ENCODE data around the gene ASL. TPM values are rescaled to one million over a fixed set of nuclear protein-coding genes. Genes with fewer than 3 reads are reported as not detected.
A peak's percentile ranks its signal among the peaks of the same experiment; 100 is the strongest.
"Not testable (repeated sequence)": the region's sequence is repeated elsewhere in the genome, so short reads cannot be mapped to it uniquely, and the experiment has no call there.

The ASL gene
- 39.4 TPM for total RNA-seq (2013)
- polyA plus RNA-seq (10 to 100 TPM; 29.7 to 51.6 (median 35.9) TPM), polyA minus RNA-seq (30.6 and 37.4 TPM in 2 replicates), total RNA-seq (10.7 to 26.4 (median 14.7) reads per million in 11 experiments)

- Mint-ChIP-seq H3K27me3 (ENCODE audit: low read depth in 3 of 3) (peaks cover 1 to 8% (median 4%) of the 10 kb centered on the region in 3 donors), H3K36me3 (peaks cover 5 to 8% of the 10 kb centered on the region in 2 donors), H3K4me3 (peak within 1 kb of the TSS; percentile 81 to 90), H3K9me3 (no peaks in the 10 kb centered on the region), H3K27ac (peak within 1 kb of the TSS; percentile 69 to 92 (median 86)), H3K4me1 (peaks cover 17% of the 10 kb centered on the region)
- Histone ChIP-seq H3K9ac (ENCODE audit: insufficient read depth, low read length, poor library complexity, severe bottlenecking) (peak within 1 kb of the TSS; percentile 86), H3K36me3 (replicated peaks in 1 of 2; ENCODE audit: control insufficient read depth in 1 of 2, insufficient read depth in 2 of 2, low read length in 2 of 2) (peaks cover 2 to 8% of the 10 kb centered on the region in 2 donors), H3K27ac (ENCODE audit: low read depth in 1 of 2, low read length in 2 of 2) (peak within 1 kb of the TSS; percentile 50 to 94), H4K20me1 (ENCODE audit: insufficient read depth, low read length) (peaks cover 2% of the 10 kb centered on the region), H3K79me2 (ENCODE audit: insufficient read depth, low read length) (peaks cover 27% of the 10 kb centered on the region), H3K27me3 (ENCODE audit: control insufficient read depth in 2 of 2, insufficient read depth in 2 of 2, low read length in 2 of 2) (no peaks in the 10 kb centered on the region), H3K4me2 (replicated peaks; ENCODE audit: extremely low read depth, low read length, poor library complexity, severe bottlenecking) (peak within 1 kb of the TSS; percentile 98), H3K4me1 (ENCODE audit: control insufficient read depth in 1 of 2, insufficient read depth in 2 of 2, low read length in 2 of 2) (peaks cover 17 to 19% of the 10 kb centered on the region in 2 donors), H2AFZ (ENCODE audit: insufficient read depth, low read depth, low read length, poor library complexity, severe bottlenecking) (peak within 1 kb of the TSS; percentile 91), H3K4me3 (replicated peaks in 1 of 3; ENCODE audit: low read depth in 2 of 3, low read length in 3 of 3) (peak within 1 kb of the TSS; percentile 83 to 95 (median 95)), H3K9me3 (replicated peaks in 1 of 2; ENCODE audit: control insufficient read depth in 1 of 2, insufficient read depth in 1 of 2, low read length in 2 of 2) (no peaks in the 10 kb centered on the region)
- under 1% methylated on average over 61 of the region's 67 CpGs for WGBS (ENCODE audit: insufficient coverage)
- intact Hi-C loops (cut with micrococcal nuclease) = loop anchor here (2.0 to 10.0 kb wide), 3 partner anchors 39 to 91 kb away; partner anchors contain the start of genes CRCP (in 1 of the 2) and GUSB (in 1 of the 2)
- no peak for TF ChIP-seq CTCF (IDR thresholded peaks at IDR 0.05)
- peak; percentile 89 to 92 (median 89) for DNase-seq
These were observed at the start of gene ASL for GRCh38 chr7:66075590-66076461. ASL (plus strand) TSS chr7:66075819; CDS start chr7:66076082, 263 bp downstream.

GRCh38 chr7:66028342-66028741, 47.3 kb upstream of the ASL start:
- H3K4me3 Mint-ChIP-seq; H3K79me2 ChIP-seq (ENCODE audit: insufficient read depth, low read length); H3K4me3 ChIP-seq (replicated peaks in 1 of 3; ENCODE audit: low read depth in 2 of 3, low read length in 3 of 3); intact Hi-C loops (cut with micrococcal nuclease); H3K4me2 ChIP-seq (replicated peaks; ENCODE audit: extremely low read depth, low read length, poor library complexity, severe bottlenecking); H4K20me1 ChIP-seq (ENCODE audit: insufficient read depth, low read length); DNase-seq; H3K4me1 Mint-ChIP-seq; H3K27ac Mint-ChIP-seq; H3K36me3 Mint-ChIP-seq; H3K27me3 ChIP-seq (ENCODE audit: control insufficient read depth in 2 of 2, insufficient read depth in 2 of 2, low read length in 2 of 2); H3K9me3 ChIP-seq (replicated peaks in 1 of 2; ENCODE audit: control insufficient read depth in 1 of 2, insufficient read depth in 1 of 2, low read length in 2 of 2); H3K27ac ChIP-seq (ENCODE audit: low read depth in 1 of 2, low read length in 2 of 2); H3K9me3 Mint-ChIP-seq; H3K4me1 ChIP-seq (ENCODE audit: control insufficient read depth in 1 of 2, insufficient read depth in 2 of 2, low read length in 2 of 2); H3K36me3 ChIP-seq (replicated peaks in 1 of 2; ENCODE audit: control insufficient read depth in 1 of 2, insufficient read depth in 2 of 2, low read length in 2 of 2); H3K9ac ChIP-seq (ENCODE audit: insufficient read depth, low read length, poor library complexity, severe bottlenecking); H3K27me3 Mint-ChIP-seq (ENCODE audit: low read depth in 3 of 3); H2AFZ ChIP-seq (ENCODE audit: insufficient read depth, low read depth, low read length, poor library complexity, severe bottlenecking): not testable (repeated sequence)
- no CpG with 5 or more reads among the region's 3 CpGs for WGBS (ENCODE audit: insufficient coverage)
